KMS-11 (cell line): ENCODE results near the gene GRB7.

Experiments used
- H2AFZ ChIP-seq: fragments of 200-600 bp; sonication (generic); 2 replicates; pipeline ENCODE4 v1.6.1; 2016; ENCODE audit warnings: antibody characterized with exemption, mixed run types, low read depth
- H3K27ac ChIP-seq: fragments of 200-600 bp; sonication (generic); 2 replicates; pipeline ENCODE4 v1.6.1; 2016; ENCODE audit warnings: mild to moderate bottlenecking, mixed run types
- H3K27me3 ChIP-seq: fragments of 200-600 bp; sonication (generic); 2 replicates; pipeline ENCODE4 v1.6.1; 2017; ENCODE audit warnings: mild to moderate bottlenecking, low read depth, mixed run types, moderate library complexity; ENCODE audit not compliant: insufficient read depth
- H3K36me3 ChIP-seq: fragments of 200-600 bp; sonication (generic); 2 replicates; pipeline ENCODE4 v1.6.1; 2017; ENCODE audit warnings: mild to moderate bottlenecking, mixed run types; ENCODE audit not compliant: insufficient read depth
- H3K4me1 ChIP-seq: fragments of 200-600 bp; sonication (generic); 2 replicates; pipeline ENCODE4 v1.6.1; 2016; ENCODE audit warnings: mild to moderate bottlenecking, low read depth, mixed run types; ENCODE audit not compliant: poor library complexity, severe bottlenecking
- H3K4me2 ChIP-seq: fragments of 200-600 bp; sonication (generic); 2 replicates; pipeline ENCODE4 v1.7.0; 2016; ENCODE audit warnings: mild to moderate bottlenecking, mixed run types
- H3K4me3 ChIP-seq: fragments of 200-600 bp; sonication (generic); IDR thresholded peaks from 2 replicates; pipeline ENCODE4 v1.6.1; 2017; ENCODE audit warnings: low read depth, low read length, mixed read lengths; ENCODE audit not compliant: insufficient read depth
- H3K79me2 ChIP-seq: fragments of 200-600 bp; sonication (generic); 2 replicates; pipeline ENCODE4 v1.6.1; 2016; ENCODE audit warnings: low read depth, mixed run types; ENCODE audit not compliant: insufficient read depth
- H3K9ac ChIP-seq: fragments of 200-600 bp; sonication (generic); 2 replicates; pipeline ENCODE4 v1.6.1; 2016; ENCODE audit warnings: mild to moderate bottlenecking, mixed run types
- H4K20me1 ChIP-seq: fragments of 200-600 bp; sonication (generic); 2 replicates; pipeline ENCODE4 v1.6.1; 2016; ENCODE audit warnings: mild to moderate bottlenecking, mixed run types; ENCODE audit not compliant: insufficient read depth
- CTCF ChIP-seq: fragments of 200-600 bp; sonication (generic); conservative IDR thresholded peaks from 2 replicates; pipeline ENCODE4 v1.6.1; 2017; ENCODE audit warnings: low read depth, mild to moderate bottlenecking, antibody characterized with exemption, low read length, moderate library complexity, mixed read lengths

Gene GRB7

DNA sequence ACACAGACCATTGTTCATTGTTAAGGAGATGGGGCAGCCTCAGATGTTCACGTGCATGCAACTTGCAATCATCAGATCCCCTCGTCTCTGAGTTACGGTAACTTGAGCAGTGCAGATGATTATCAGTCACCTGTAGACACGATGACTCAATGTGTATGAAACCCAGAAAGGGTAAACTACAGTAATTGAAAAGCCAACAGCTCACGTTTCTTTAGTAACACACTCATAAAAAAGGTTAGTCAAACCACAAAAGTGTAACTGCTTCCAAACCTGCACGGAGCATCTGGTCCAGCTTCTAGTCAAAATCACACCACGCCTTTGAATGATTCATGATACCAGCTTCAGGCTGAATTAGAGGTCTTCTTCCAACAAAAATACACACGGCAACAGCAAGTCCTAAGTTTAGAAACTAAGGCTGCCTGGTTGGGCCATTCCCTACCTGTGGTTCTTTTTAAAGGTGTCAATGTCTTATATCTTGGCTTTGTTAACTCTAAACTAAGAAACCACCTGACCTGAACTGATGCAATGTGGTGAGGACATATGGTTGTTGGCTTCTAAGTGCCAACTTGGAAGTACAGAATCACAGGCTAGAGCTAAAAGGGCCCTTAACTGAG, 32.3 kb downstream of the GRB7 start:
- TF ChIP-seq CTCF = no peak
- H3K27me3 ChIP-seq = no peaks in the 10 kb centered on the region
- H3K9ac ChIP-seq = peak overlapping the region; percentile 48; the same call in 1 of the 2 replicates
- H3K27ac ChIP-seq = peak overlapping the region; percentile 89
- H3K79me2 ChIP-seq = peaks cover 74% of the 10 kb centered on the region
- H2AFZ ChIP-seq = no peak overlapping the region
- H3K4me2 ChIP-seq = peak overlapping the region; percentile 98
- peaks cover 99% of the 10 kb centered on the region for H3K4me1 ChIP-seq
- no peak overlapping the region for H3K4me3 ChIP-seq
- peaks cover 26% of the 10 kb centered on the region; the same call in 1 of the 2 replicates for H3K36me3 ChIP-seq
- H4K20me1 ChIP-seq = no peaks in the 10 kb centered on the region

DNA sequence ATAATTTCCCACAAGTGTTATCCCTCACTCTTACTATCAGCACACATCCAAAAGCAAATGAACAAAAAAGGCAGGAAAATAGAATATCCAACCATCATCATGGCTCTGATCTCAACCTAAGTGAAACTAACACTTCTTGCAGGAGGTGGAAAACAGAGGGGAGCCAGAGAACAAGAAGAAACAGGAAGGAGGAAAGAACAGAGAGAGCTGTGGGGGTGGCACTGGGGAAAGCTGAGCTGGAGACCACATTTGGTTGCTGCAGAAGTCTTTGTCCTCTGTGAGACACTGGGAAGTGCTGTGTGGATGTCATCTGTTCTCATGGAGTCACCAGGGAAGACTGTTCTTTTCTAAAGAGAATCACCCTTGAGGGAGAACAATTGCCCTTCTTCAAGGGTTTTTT, 34.7 kb downstream of the GRB7 start:
- Histone ChIP-seq H3K9ac (peak overlapping the region; percentile 48; the same call in 1 of the 2 replicates), H3K4me2 (peak overlapping the region; percentile 98), H3K27ac (peak overlapping the region; percentile 89), H3K4me1 (peaks cover 99% of the 10 kb centered on the region), H2AFZ (no peak overlapping the region), H3K27me3 (no peaks in the 10 kb centered on the region), H3K36me3 (peaks cover 12% of the 10 kb centered on the region; the same call in 1 of the 2 replicates), H3K79me2 (peaks cover 68% of the 10 kb centered on the region), H4K20me1 (no peaks in the 10 kb centered on the region), H3K4me3 (no peak overlapping the region)
- TF ChIP-seq CTCF = no peak

DNA sequence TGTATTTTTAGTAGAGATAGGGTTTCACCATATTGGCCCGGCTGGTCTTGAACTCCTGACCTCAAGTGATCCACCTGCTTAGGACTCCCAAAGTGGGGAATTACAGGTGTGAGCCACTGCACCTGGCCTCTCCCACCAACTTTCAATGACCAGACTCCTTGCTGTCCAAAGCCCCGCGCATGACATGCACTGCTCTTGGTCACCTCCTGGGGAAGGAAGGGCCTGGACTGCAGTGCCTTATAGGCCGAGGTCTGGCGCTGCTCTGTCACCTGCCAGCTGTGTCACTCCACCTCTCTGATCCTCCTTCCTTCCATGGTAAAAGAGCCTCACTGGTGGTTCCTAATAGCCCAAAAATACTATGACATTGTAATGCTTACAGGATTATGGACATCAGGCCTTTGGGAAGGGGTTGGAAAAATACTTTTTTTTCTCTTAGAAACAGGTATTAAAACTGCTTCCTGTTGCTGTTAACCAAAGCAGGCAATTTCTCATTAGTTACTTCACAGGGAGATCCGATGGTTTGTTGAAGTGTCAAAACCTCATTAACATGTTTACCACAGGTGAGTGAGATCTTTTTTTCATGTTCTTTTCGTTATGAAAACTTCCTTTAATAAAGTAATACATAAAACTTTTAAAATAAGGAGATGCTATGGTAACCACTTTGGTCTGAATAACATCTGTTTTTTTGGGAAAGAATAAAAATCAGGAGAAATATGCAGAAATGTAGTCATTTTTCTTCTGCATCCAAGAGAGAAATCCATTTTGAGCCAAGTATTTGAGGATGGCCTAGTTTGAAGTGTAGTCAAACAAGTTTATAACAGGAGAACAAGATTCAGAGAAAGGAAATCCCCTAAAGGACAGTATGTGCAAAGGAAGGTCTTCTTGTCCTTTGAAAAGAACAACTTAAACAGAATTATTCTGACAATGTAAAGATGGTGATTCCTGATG, 35.5 kb downstream of the GRB7 start:
- no peak for TF ChIP-seq CTCF
- Histone ChIP-seq H3K4me1 (peaks cover 99% of the 10 kb centered on the region), H3K27ac (peak overlapping the region; percentile 89), H3K9ac (peak overlapping the region; percentile 48; the same call in 1 of the 2 replicates), H3K79me2 (peaks cover 65% of the 10 kb centered on the region), H3K27me3 (no peaks in the 10 kb centered on the region), H2AFZ (no peak overlapping the region), H3K4me3 (no peak overlapping the region), H3K36me3 (peaks cover 6% of the 10 kb centered on the region; the same call in 1 of the 2 replicates), H3K4me2 (peak overlapping the region; percentile 98), H4K20me1 (no peaks in the 10 kb centered on the region)

- Histone ChIP-seq H3K4me3 (no peak overlapping the region), H3K27ac (peak overlapping the region; percentile 89), H3K27me3 (no peaks in the 10 kb centered on the region), H3K9ac (peak overlapping the region; percentile 57; the same call in 1 of the 2 replicates), H3K4me1 (peaks cover 99% of the 10 kb centered on the region), H4K20me1 (no peaks in the 10 kb centered on the region), H3K4me2 (peak overlapping the region; percentile 98), H3K79me2 (peaks cover 65% of the 10 kb centered on the region), H3K36me3 (peaks cover 6% of the 10 kb centered on the region; the same call in 1 of the 2 replicates), H2AFZ (no peak overlapping the region)
- no peak for TF ChIP-seq CTCF
Measured at GRCh38 chr17:39774047-39774446, 36.3 kb downstream of the GRB7 start.
